B cell (primary cell): ENCODE measurements around the gene GMCL2. TPM values are rescaled to one million over a fixed set of nuclear protein-coding genes. Genes with fewer than 3 reads are reported as not detected.

ENCODE experiments used
- ATAC-seq: fragments of 200-7000 bp; cut with Tn5 transposase; one replicate; pipeline ENCODE4 v1.10.0; 2021; ENCODE audit warnings: low read depth, mild to moderate bottlenecking, moderate number of reproducible peaks, moderate library complexity
- CTCF ChIA-PET: fragments of 350-600 bp; sonication (Branson Sonifier 250); formaldehyde crosslinking; loops from one replicate; lab custom pipeline; 2021; ENCODE audit warnings: antibody characterized with exemption, inconsistent platforms; lab: Charles Lee
- POLR2A ChIA-PET: fragments of 350-600 bp; sonication (Branson Sonifier 250); formaldehyde crosslinking; loops from one replicate; lab custom pipeline; 2021; ENCODE audit warnings: antibody characterized with exemption; lab: Charles Lee
- DNase-seq: peaks from one replicate; pipeline ENCODE4 v3.0.0; 2013
- H2AFZ ChIP-seq: 2 replicates; pipeline ENCODE4 v1.6.1; 2012; ENCODE audit warnings: mild to moderate bottlenecking, low read depth, low read length; ENCODE audit not compliant: insufficient read depth, poor library complexity, severe bottlenecking
- H3K27ac ChIP-seq, 2 donors: 1 replicate in 1 of 2; 2 replicates in 1 of 2; pipeline ENCODE4 v1.5.1; 2012 to 2013; ENCODE audit warnings: low read length in 2 of 2, mild to moderate bottlenecking in 2 of 2, moderate library complexity in 1 of 2
- H3K27me3 ChIP-seq, 4 experiments: fragments of 200-600 bp in 1 of 4; sonication (generic) in 1 of 4; replicated peaks in 1 of 4; 1 replicate in 2 of 4; 2 replicates in 2 of 4; pipeline versions ENCODE4 v1.6.1 to v1.7.0; 2013 to 2016; ENCODE audit warnings: low read length in 3 of 4, mild to moderate bottlenecking in 2 of 4, mixed read lengths in 1 of 4, moderate library complexity in 1 of 4; ENCODE audit not compliant: insufficient read depth in 4 of 4, control insufficient read depth in 3 of 4; ENCODE audit errors: control extremely low read depth in 1 of 4
- H3K36me3 ChIP-seq, 2 experiments: replicated peaks in 1 of 2; 1 replicate in 1 of 2; 2 replicates in 1 of 2; pipeline versions ENCODE4 v1.6.1 to v1.7.1; 2013; ENCODE audit warnings: low read length in 1 of 2; ENCODE audit not compliant: insufficient read depth in 2 of 2, control insufficient read depth in 1 of 2; ENCODE audit errors: control extremely low read depth in 1 of 2, extremely low read depth in 1 of 2
- H3K4me1 ChIP-seq, 2 donors: fragments of 200-600 bp in 1 of 2; sonication (generic) in 1 of 2; 1 replicate in 1 of 2; 2 replicates in 1 of 2; pipeline versions ENCODE4 v1.5.1 to v1.6.1; 2013 to 2017; ENCODE audit warnings: low read length in 2 of 2; ENCODE audit not compliant: control insufficient read depth in 2 of 2, insufficient read depth in 2 of 2
- H3K4me2 ChIP-seq: replicated peaks from 2 replicates; pipeline ENCODE3; 2012; ENCODE audit warnings: mild to moderate bottlenecking, low read depth, low read length; ENCODE audit not compliant: poor library complexity, severe bottlenecking
- H3K4me3 ChIP-seq, 5 experiments: fragments of 200-600 bp in 1 of 5; sonication (generic) in 1 of 5; 1 replicate in 3 of 5; 2 replicates in 2 of 5; pipeline versions ENCODE4 v1.5.1 to v1.7.0; 2011 to 2016; ENCODE audit warnings: low read length in 4 of 5, mild to moderate bottlenecking in 4 of 5, low read depth in 2 of 5, control low read depth in 1 of 5, moderate library complexity in 1 of 5; ENCODE audit not compliant: insufficient read depth in 1 of 5; ENCODE audit errors: control extremely low read depth in 1 of 5, extremely low read depth in 1 of 5
- H3K79me2 ChIP-seq: fragments of 200-600 bp; sonication (generic); one replicate; pipeline ENCODE4 v1.6.0; 2016; ENCODE audit warnings: low read length; ENCODE audit not compliant: control insufficient read depth, insufficient read depth
- H3K9ac ChIP-seq: fragments of 200-600 bp; sonication (generic); 2 replicates; pipeline ENCODE4 v1.6.1; 2017; ENCODE audit warnings: mild to moderate bottlenecking, low read length, moderate library complexity
- H3K9me3 ChIP-seq, 3 donors: one replicate each; pipeline versions ENCODE4 v1.6.1 to v1.7.1; 2013; ENCODE audit warnings: low read length in 2 of 3; ENCODE audit not compliant: control insufficient read depth in 2 of 3, insufficient read depth in 1 of 3; ENCODE audit errors: control extremely low read depth in 1 of 3
- H4K20me1 ChIP-seq: 2 replicates; pipeline ENCODE4 v1.6.0; 2012; ENCODE audit warnings: mild to moderate bottlenecking, low read length; ENCODE audit not compliant: insufficient read depth, control insufficient read depth, poor library complexity, severe bottlenecking
- H3K27ac Mint-ChIP-seq: one replicate; pipeline ENCODE4 v1.8.0; 2021; ENCODE audit warnings: mixed read lengths
- H3K27me3 Mint-ChIP-seq: one replicate; pipeline ENCODE4 v1.8.0; 2021; ENCODE audit warnings: mixed read lengths
- H3K4me1 Mint-ChIP-seq: one replicate; pipeline ENCODE4 v1.8.0; 2021; ENCODE audit warnings: mixed read lengths
- H3K4me3 Mint-ChIP-seq: one replicate; pipeline ENCODE4 v1.8.0; 2021; ENCODE audit warnings: mixed read lengths
- H3K9me3 Mint-ChIP-seq: one replicate; pipeline ENCODE4 v1.8.0; 2022; ENCODE audit warnings: mixed read lengths; ENCODE audit not compliant: insufficient read depth
- CTCF ChIP-seq: fragments of 200-600 bp; IDR thresholded peaks from one replicate; pipeline ENCODE4 v1.8.0; 2022; ENCODE audit warnings: antibody characterized with exemption, mild to moderate bottlenecking
- EZH2 ChIP-seq: IDR thresholded peaks from 2 replicates; pipeline ENCODE4 v1.6.1; 2012; ENCODE audit warnings: borderline replicate concordance, low read depth, mild to moderate bottlenecking, moderate library complexity, low read length; ENCODE audit not compliant: insufficient read depth, poor library complexity, severe bottlenecking
- WGBS: methylation state at CpG from one replicate; pipeline ENCODE4 v1.1.5; 2013; ENCODE audit warnings: missing lambda C conversion rate; ENCODE audit not compliant: insufficient coverage; 5-methylcytosine and 5-hydroxymethylcytosine counted together
- intact Hi-C: fragments of 100-400 bp; cut with micrococcal nuclease; formaldehyde crosslinking; loops from one replicate; pipeline ENCODE4 v1.10.0; 2022
- polyA plus RNA-seq: library from polyadenylated mRNA; depleted of rRNA; stranded (reverse); fragments of >200 nt; gene quantifications from 2 replicates; pipeline ENCODE4 v1.2.3, GENCODE V29; 2012
- total RNA-seq, 2 donors: library from RNA; stranded (reverse); fragments of 120-200 nt in 1 of 2; gene quantifications; 1 replicate in 1 of 2; 2 replicates in 1 of 2; pipeline versions ENCODE4 v1.2.3 to v1.2.4, GENCODE V29; 2013 to 2022

The GMCL2 gene
- total and polyA plus RNA-seq, 2 donors (not counting 1 experiment from before 2014, with no cell fraction given): not detected

- H3K4me1 Mint-ChIP-seq: peaks cover 6% of the 10 kb centered on the region
- ChIA-PET POLR2A (no interaction called here), CTCF (no interaction called here)
- WGBS: 100% methylated on average over 1 of the region's 2 CpGs
- H3K36me3 ChIP-seq: no peaks in the 10 kb centered on the region
- H3K9me3 Mint-ChIP-seq: no peaks in the 10 kb centered on the region
- no peak overlapping the region for H3K27ac Mint-ChIP-seq
- no peaks in the 10 kb centered on the region for H3K4me1 ChIP-seq
- no peak overlapping the region for H3K4me3 ChIP-seq
- H3K27ac ChIP-seq: no peak overlapping the region
- H4K20me1 ChIP-seq: no peaks in the 10 kb centered on the region
- H3K4me3 Mint-ChIP-seq: no peak overlapping the region
- intact Hi-C loops: no loop called here
- no peak overlapping the region for H3K4me2 ChIP-seq
- no peaks in the 10 kb centered on the region for H3K27me3 ChIP-seq
- no peak overlapping the region for H2AFZ ChIP-seq
- H3K27me3 Mint-ChIP-seq: no peaks in the 10 kb centered on the region
- no peak for TF ChIP-seq EZH2
- TF ChIP-seq CTCF: no peak
- DNase-seq (no peak), ATAC-seq (no peak)
- H3K9ac ChIP-seq: no peak overlapping the region
- H3K79me2 ChIP-seq: no peaks in the 10 kb centered on the region
- no peaks in the 10 kb centered on the region for H3K9me3 ChIP-seq
Measured at GRCh38 chr5:178170455-178170854, 16.7 kb downstream of the GMCL2 start.

- Histone ChIP-seq H2AFZ (no peak overlapping the region), H3K4me2 (no peak overlapping the region), H3K4me3 (no peak overlapping the region), H3K36me3 (no peaks in the 10 kb centered on the region), H3K79me2 (no peaks in the 10 kb centered on the region), H3K9ac (no peak overlapping the region), H3K27ac (no peak overlapping the region), H3K4me1 (peaks cover 5 to 9% of the 10 kb centered on the region in 2 donors), H4K20me1 (no peaks in the 10 kb centered on the region), H3K9me3 (no peaks in the 10 kb centered on the region), H3K27me3 (no peaks in the 10 kb centered on the region)
- DNase-seq (no peak), ATAC-seq (no peak)
- H3K9me3 Mint-ChIP-seq: no peaks in the 10 kb centered on the region
- ChIA-PET CTCF (interaction anchor here (1.2 to 1.9 kb wide), 3 partner anchors 19 to 90 kb away, joined by 5 to 19 read pairs (median 7); no protein-coding TSS in a partner anchor), POLR2A (no interaction called here)
- H3K27me3 Mint-ChIP-seq: peaks cover 11% of the 10 kb centered on the region
- no peak for TF ChIP-seq CTCF
- H3K27ac Mint-ChIP-seq: no peak overlapping the region
- 80% methylated on average over 36 of the region's 38 CpGs for WGBS
- intact Hi-C loops: no loop called here
- H3K4me3 Mint-ChIP-seq: no peak overlapping the region
- peaks cover 16% of the 10 kb centered on the region for H3K4me1 Mint-ChIP-seq
Measured at GRCh38 chr5:178165581-178165980, 21.6 kb downstream of the GMCL2 start.
